Mesendoderm (in vitro differentiated cells): ENCODE data around the gene SPAG6. TPM values are rescaled to one million over a fixed set of nuclear protein-coding genes. Genes with fewer than 3 reads are reported as not detected.

Experiments used
- DNase-seq: peaks from one replicate; pipeline ENCODE4 v3.0.0; 2013
- H2AK5ac ChIP-seq: 2 replicates; pipeline ENCODE4 v1.6.1; 2013; ENCODE audit warnings: low read length, inconsistent platforms
- H2BK120ac ChIP-seq: 2 replicates; pipeline ENCODE4 v1.6.1; 2013; ENCODE audit warnings: low read depth, mild to moderate bottlenecking, low read length, moderate library complexity, mixed read lengths
- H2BK15ac ChIP-seq: replicated peaks from 2 replicates; pipeline ENCODE4 v1.6.1; 2013; ENCODE audit warnings: low read depth, mild to moderate bottlenecking, moderate library complexity
- H2BK5ac ChIP-seq: 2 replicates; pipeline ENCODE4 v1.6.1; 2013; ENCODE audit warnings: low read length, inconsistent platforms
- H3K18ac ChIP-seq: 2 replicates; pipeline ENCODE4 v1.6.1; 2013; ENCODE audit warnings: mild to moderate bottlenecking, low read length, mixed read lengths
- H3K23ac ChIP-seq: one replicate; pipeline ENCODE4 v1.6.1; 2013; ENCODE audit warnings: low read length
- H3K27ac ChIP-seq: 2 replicates; pipeline ENCODE4 v1.5.1; 2013; ENCODE audit warnings: low read depth, mild to moderate bottlenecking, inconsistent platforms, low read length, moderate library complexity
- H3K27me3 ChIP-seq: 2 replicates; pipeline ENCODE4 v1.6.1; 2013; ENCODE audit warnings: low read length, control low read depth, mild to moderate bottlenecking, inconsistent platforms; ENCODE audit not compliant: insufficient read depth, poor library complexity
- H3K36me3 ChIP-seq: 2 replicates; pipeline ENCODE4 v1.6.1; 2013; ENCODE audit warnings: low read length, inconsistent platforms; ENCODE audit not compliant: control insufficient read depth, insufficient read depth
- H3K4ac ChIP-seq: one replicate; pipeline ENCODE4 v1.6.1; 2013; ENCODE audit warnings: low read depth, mild to moderate bottlenecking, low read length, moderate library complexity
- H3K4me1 ChIP-seq: 2 replicates; pipeline ENCODE4 v1.6.1; 2013; ENCODE audit warnings: low read depth, low read length, inconsistent platforms; ENCODE audit not compliant: control insufficient read depth
- H3K4me2 ChIP-seq: 2 replicates; pipeline ENCODE4 v1.6.1; 2013; ENCODE audit warnings: low read length
- H3K4me3 ChIP-seq: 2 replicates; pipeline ENCODE4 v1.5.1; 2013; ENCODE audit warnings: mild to moderate bottlenecking, low read length
- H3K56ac ChIP-seq: one replicate; pipeline ENCODE4 v1.6.1; 2013; ENCODE audit warnings: low read length
- H3K79me1 ChIP-seq: 2 replicates; pipeline ENCODE4 v1.6.1; 2013; ENCODE audit warnings: low read length, inconsistent platforms
- H3K79me2 ChIP-seq: 2 replicates; pipeline ENCODE4 v1.6.1; 2013; ENCODE audit warnings: mild to moderate bottlenecking, low read length; ENCODE audit not compliant: control insufficient read depth, insufficient read depth
- H3K9ac ChIP-seq: 2 replicates; pipeline ENCODE4 v1.6.1; 2013; ENCODE audit warnings: low read length, inconsistent platforms
- H4K5ac ChIP-seq: one replicate; pipeline ENCODE4 v1.6.1; 2013; ENCODE audit warnings: low read length
- H4K8ac ChIP-seq: one replicate; pipeline ENCODE4 v1.6.1; 2013; ENCODE audit warnings: low read depth, mild to moderate bottlenecking, control low read depth, low read length, moderate library complexity
- WGBS: extraction: QIAGEN DNeasy Blood & Tissue Kit; methylation state at CpG from one replicate; pipeline ENCODE4 v1.1.7; 2013; ENCODE audit warnings: low lambda C conversion rate, missing lambda C conversion rate; ENCODE audit not compliant: insufficient coverage; ENCODE audit errors: extremely low coverage; 5-methylcytosine and 5-hydroxymethylcytosine counted together
- small RNA-seq: library from polyadenylated mRNA; stranded (forward); fragments of <200 nt; extraction: miRNeasy Mini kit (QIAGEN cat#:217004); gene quantifications from one replicate; pipeline ENCODE3, GENCODE V24; 2013; ENCODE audit not compliant: insufficient read depth

SPAG6 gene

GRCh38 chr10:22464966-22465629 lies 119.8 kb downstream of the SPAG6 start:
- DNase-seq: no peak
- H3K9ac ChIP-seq: no peak overlapping the region
- no peak overlapping the region for H3K4me3 ChIP-seq
- no peak overlapping the region for H3K4ac ChIP-seq
- H4K8ac ChIP-seq: no peak overlapping the region
- H3K4me2 ChIP-seq: no peak overlapping the region
- H3K56ac ChIP-seq: no peak overlapping the region
- H3K27me3 ChIP-seq: no peaks in the 10 kb centered on the region
- no peak overlapping the region for H2BK15ac ChIP-seq
- H4K5ac ChIP-seq: no peak overlapping the region
- no peak overlapping the region for H2BK120ac ChIP-seq
- WGBS: no CpG with 5 or more reads among the region's 5 CpGs
- H3K4me1 ChIP-seq: no peaks in the 10 kb centered on the region
- no peak overlapping the region for H3K18ac ChIP-seq
- no peak overlapping the region for H2BK5ac ChIP-seq
- H3K27ac ChIP-seq: no peak overlapping the region
- no peak overlapping the region for H3K23ac ChIP-seq
- H3K79me1 ChIP-seq: no peaks in the 10 kb centered on the region
- H3K79me2 ChIP-seq: no peaks in the 10 kb centered on the region
- no peaks in the 10 kb centered on the region for H3K36me3 ChIP-seq
- no peak overlapping the region for H2AK5ac ChIP-seq

GRCh38 chr10:22466763-22467334 lies 121.6 kb downstream of the SPAG6 start:
- no peak overlapping the region for H3K4ac ChIP-seq

More at GRCh38 chr10:22466763-22467334, 121.6 kb downstream of the SPAG6 start:
- Histone ChIP-seq H3K27ac (no peak overlapping the region), H3K9ac (no peak overlapping the region), H3K79me1 (no peaks in the 10 kb centered on the region), H3K27me3 (no peaks in the 10 kb centered on the region), H2AK5ac (no peak overlapping the region), H3K4me2 (no peak overlapping the region), H3K23ac (no peak overlapping the region), H4K8ac (no peak overlapping the region), H2BK5ac (no peak overlapping the region), H2BK15ac (no peak overlapping the region), H3K79me2 (no peaks in the 10 kb centered on the region), H3K18ac (no peak overlapping the region), H2BK120ac (no peak overlapping the region), H4K5ac (no peak overlapping the region), H3K4me1 (no peaks in the 10 kb centered on the region), H3K4me3 (no peak overlapping the region), H3K36me3 (no peaks in the 10 kb centered on the region), H3K56ac (no peak overlapping the region)
- WGBS: no CpG with 5 or more reads among the region's 3 CpGs
- DNase-seq: no peak

Small RNAs within 50 kb of the gene (small RNA-seq; reads per million reads assigned to genes)
- not detected for gene AL158211.3
